BJ (cell line): ENCODE measurements around the gene R3HDML. TPM values are rescaled to one million over a fixed set of nuclear protein-coding genes. Genes with fewer than 3 reads are reported as not detected.
"Not testable (repeated sequence)": the region's sequence is repeated elsewhere in the genome, so short reads cannot be mapped to it uniquely, and the experiment has no call there.

Experiments used
- CTCF ChIA-PET: fragments of 350-600 bp; formaldehyde crosslinking; extraction: SDS; loops from one replicate; lab custom pipeline; 2021; ENCODE audit warnings: antibody characterized with exemption, inconsistent platforms; lab: Yijun Ruan, JAX
- POLR2A ChIA-PET: fragments of 300-600 bp; sonication (Branson Sonifier 250); formaldehyde crosslinking; extraction: SDS; loops from one replicate; lab custom pipeline; 2021; ENCODE audit warnings: antibody characterized with exemption; lab: Charles Lee
- DNase-seq: peaks from one replicate; pipeline ENCODE4 v3.0.0-alpha.2; 2011; ENCODE audit warnings: low read depth
- H3K27me3 ChIP-seq: 2 replicates; pipeline ENCODE4 v1.6.0; 2011; ENCODE audit warnings: low read length; ENCODE audit not compliant: control insufficient read depth, insufficient read depth
- H3K36me3 ChIP-seq: 2 replicates; pipeline ENCODE4 v1.5.1; 2011; ENCODE audit warnings: low read length; ENCODE audit not compliant: control insufficient read depth, insufficient read depth
- H3K4me3 ChIP-seq: 2 replicates; pipeline ENCODE4 v1.5.1; 2011; ENCODE audit warnings: low read depth, mild to moderate bottlenecking, control low read depth, low read length
- polyA plus RNA-seq: library from polyadenylated mRNA; depleted of rRNA; stranded (reverse); fragments of >200 nt; gene quantifications from 2 replicates; pipeline ENCODE4 v1.2.3, GENCODE V29; 2011
- TF ChIP-seq, protein P1 (sequence below): IDR thresholded peaks from 2 replicates; pipeline ENCODE4 v1.5.1; 2011; ENCODE audit warnings: low read depth, mild to moderate bottlenecking, control low read depth, inconsistent platforms, low read length, moderate library complexity; ENCODE audit not compliant: insufficient read depth

The R3HDML gene
- polyA plus RNA-seq, 1 experiment: not detected

DNA sequence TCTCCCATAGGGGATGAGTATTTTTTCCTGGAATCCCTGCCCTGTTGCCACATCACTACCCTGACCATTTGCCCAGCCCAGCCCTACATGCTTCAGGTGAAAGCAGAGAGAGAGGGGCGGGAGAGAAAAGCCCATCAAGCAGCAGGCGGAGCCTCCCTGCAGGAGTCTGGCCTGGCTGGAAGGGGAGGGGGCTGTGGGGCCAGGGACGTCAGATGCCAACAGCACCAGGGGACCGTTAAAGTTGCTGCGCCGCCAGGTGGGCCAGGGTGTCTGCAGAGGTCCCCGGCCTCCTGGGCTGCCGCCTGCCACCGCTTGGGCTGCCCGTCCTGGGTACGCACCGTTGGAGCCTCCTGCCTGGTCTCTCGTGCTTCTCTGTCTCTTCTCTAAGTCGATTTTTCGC lies 757 bp upstream of the R3HDML start:
- POLR2A ChIA-PET: no interaction called here
- H3K27me3 ChIP-seq: peaks cover 21% of the 10 kb centered on the region
- no peaks in the 10 kb centered on the region for H3K36me3 ChIP-seq
- DNase-seq: no peak
- H3K4me3 ChIP-seq: no peak overlapping the region
- CTCF ChIA-PET: interaction anchor here (0.6 kb wide), 1 partner anchor 1945 kb away, joined by 3 read pairs; no protein-coding TSS in a partner anchor
- TF ChIP-seq, protein P1, sequence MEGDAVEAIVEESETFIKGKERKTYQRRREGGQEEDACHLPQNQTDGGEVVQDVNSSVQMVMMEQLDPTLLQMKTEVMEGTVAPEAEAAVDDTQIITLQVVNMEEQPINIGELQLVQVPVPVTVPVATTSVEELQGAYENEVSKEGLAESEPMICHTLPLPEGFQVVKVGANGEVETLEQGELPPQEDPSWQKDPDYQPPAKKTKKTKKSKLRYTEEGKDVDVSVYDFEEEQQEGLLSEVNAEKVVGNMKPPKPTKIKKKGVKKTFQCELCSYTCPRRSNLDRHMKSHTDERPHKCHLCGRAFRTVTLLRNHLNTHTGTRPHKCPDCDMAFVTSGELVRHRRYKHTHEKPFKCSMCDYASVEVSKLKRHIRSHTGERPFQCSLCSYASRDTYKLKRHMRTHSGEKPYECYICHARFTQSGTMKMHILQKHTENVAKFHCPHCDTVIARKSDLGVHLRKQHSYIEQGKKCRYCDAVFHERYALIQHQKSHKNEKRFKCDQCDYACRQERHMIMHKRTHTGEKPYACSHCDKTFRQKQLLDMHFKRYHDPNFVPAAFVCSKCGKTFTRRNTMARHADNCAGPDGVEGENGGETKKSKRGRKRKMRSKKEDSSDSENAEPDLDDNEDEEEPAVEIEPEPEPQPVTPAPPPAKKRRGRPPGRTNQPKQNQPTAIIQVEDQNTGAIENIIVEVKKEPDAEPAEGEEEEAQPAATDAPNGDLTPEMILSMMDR: no peak

DNA sequence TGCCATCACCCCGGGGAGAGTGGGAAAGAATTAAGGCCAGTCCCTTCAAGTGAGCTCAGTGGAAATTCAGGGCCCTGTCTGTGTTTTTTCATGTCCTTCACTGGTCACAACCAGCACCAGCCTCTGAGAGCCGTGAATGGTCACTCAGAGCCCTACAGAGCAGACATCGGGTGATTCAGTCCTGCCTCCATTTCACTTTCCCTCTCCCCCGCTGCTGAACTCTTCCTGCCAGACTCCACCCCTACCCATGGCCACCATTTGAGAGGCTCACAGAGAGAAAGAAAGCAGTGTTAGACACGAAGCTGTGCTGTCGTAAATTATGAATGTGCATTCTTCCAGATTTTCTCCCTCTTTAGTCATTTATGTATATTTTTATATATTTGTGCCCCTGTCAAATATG lies 5.4 kb downstream of the R3HDML start:
- ChIA-PET CTCF (interaction anchor here (0.7 to 1.3 kb wide), 3 partner anchors 12 to 30 kb away, joined by 3 to 5 read pairs (median 3); no protein-coding TSS in a partner anchor), POLR2A (no interaction called here)
- DNase-seq: no peak
- TF ChIP-seq, protein P1: no peak
- Histone ChIP-seq H3K4me3 (no peak overlapping the region), H3K36me3 (no peaks in the 10 kb centered on the region), H3K27me3 (peaks cover 3% of the 10 kb centered on the region)

DNA sequence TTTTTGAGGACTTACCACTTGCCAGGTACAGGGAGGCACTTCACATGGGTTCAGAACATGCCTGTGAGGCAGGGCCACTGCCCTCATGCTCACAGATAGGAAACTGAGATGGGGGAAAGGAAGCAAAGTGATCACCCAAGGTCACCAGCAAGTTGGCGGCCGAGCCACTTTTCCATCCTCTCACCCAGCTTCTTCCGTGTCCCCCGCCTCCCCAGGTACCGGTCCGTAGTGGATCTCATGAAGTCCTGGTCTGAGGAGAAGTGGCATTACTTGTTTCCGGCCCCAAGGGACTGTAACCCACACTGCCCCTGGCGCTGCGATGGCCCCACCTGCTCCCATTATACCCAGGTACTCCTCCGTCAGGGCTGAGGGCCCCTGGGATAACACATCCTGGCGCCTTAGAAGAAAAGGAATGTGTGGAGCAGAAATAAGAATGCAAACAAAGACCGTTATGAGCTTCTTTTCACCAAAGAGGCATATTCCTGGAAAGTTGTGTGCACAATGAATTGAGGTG lies 6.4 kb downstream of the R3HDML start:
- no peak for DNase-seq
- ChIA-PET POLR2A (no interaction called here), CTCF (interaction anchor here (0.8 kb wide), 1 partner anchor 31 kb away, joined by 4 read pairs; no protein-coding TSS in a partner anchor)
- TF ChIP-seq, protein P1: no peak
- Histone ChIP-seq H3K27me3 (peaks cover 2% of the 10 kb centered on the region), H3K36me3 (no peaks in the 10 kb centered on the region), H3K4me3 (no peak overlapping the region)

DNA sequence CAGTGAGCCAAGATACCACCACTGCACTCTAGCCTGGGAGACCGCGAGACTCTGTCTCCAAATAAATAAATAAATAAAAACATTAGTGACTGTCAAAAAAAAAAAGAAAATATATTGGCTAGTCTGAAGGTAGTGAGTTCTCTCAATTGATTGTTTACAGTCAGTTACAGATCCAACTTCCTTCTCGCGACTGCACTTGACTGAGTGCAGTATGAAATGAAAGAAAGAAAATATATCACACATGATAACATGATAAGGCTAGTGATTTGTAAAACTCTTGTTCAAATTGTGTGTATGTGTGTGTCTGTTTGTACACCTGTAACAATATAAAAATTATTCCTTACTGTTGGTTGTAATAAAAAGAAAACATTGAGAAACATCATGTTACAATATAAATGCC lies 7.9 kb downstream of the R3HDML start:
- no peaks in the 10 kb centered on the region for H3K36me3 ChIP-seq
- TF ChIP-seq, protein P1: no peak
- POLR2A ChIA-PET: no interaction called here
- no peaks in the 10 kb centered on the region; the same call in none of the 2 replicates for H3K27me3 ChIP-seq
- CTCF ChIA-PET: no interaction called here
- DNase-seq: no peak
- H3K4me3 ChIP-seq: no peak overlapping the region

DNA sequence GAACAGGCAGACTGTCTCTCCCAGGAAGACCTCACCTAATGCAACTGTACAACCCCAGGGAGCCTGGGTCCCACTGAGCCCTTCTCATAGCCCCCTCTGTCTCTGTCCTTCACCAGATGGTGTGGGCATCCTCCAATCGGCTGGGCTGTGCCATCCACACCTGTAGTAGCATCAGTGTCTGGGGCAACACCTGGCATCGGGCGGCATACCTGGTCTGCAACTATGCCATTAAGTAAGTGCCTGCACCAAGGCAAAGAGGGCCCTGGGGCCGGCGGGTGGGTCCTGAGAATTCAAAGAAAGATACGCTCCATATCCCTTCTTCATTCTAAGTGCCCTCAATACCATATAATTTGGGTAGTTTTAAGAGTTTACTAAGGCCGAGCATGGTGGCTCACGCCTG lies 8.3 kb downstream of the R3HDML start:
- POLR2A ChIA-PET: no interaction called here

DNA sequence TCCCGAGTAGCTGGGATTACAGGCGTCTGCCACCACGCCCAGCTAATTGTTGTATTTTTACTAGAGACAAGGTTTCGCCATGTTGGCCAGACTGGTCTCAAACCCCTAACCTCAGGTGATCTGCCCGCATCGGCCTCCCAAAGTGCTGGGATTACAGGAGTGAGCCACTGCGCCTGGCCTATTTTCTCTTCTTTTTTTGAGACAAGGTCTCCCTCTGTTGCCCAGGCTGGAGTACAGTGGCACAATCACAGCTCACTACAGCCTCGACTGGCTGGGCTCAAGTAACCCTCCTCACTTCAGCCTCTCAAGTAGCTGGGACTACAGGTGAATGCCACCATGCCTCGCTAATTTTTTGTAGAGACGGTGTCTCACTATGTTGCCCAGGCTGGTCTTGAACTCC lies 9.1 kb downstream of the R3HDML start:
- H3K36me3 ChIP-seq, DNase-seq, CTCF ChIA-PET, POLR2A ChIA-PET, H3K4me3 ChIP-seq, H3K27me3 ChIP-seq: not testable (repeated sequence)

More for the DNA sequence above, 8.3 kb downstream of the R3HDML start:
- H3K4me3 ChIP-seq: no peak overlapping the region
- no peaks in the 10 kb centered on the region for H3K36me3 ChIP-seq
- H3K27me3 ChIP-seq: no peaks in the 10 kb centered on the region; the same call in none of the 2 replicates
- CTCF ChIA-PET: no interaction called here
- DNase-seq: no peak
- TF ChIP-seq, protein P1: no peak
